A673 (cell line): ENCODE measurements around the gene MBNL2.

ENCODE experiments used
- CTCF ChIP-seq: fragments of 300-800, 200-600 bp; sonication (generic); conservative IDR thresholded peaks from 2 replicates; pipeline ENCODE4 v1.5.1; 2017; ENCODE audit warnings: low read depth, mild to moderate bottlenecking, antibody characterized with exemption, low read length, moderate library complexity, mixed read lengths
- EZH2 ChIP-seq: fragments of 200-600 bp; sonication (generic); IDR thresholded peaks from 2 replicates; pipeline ENCODE4 v1.6.1; 2017; ENCODE audit warnings: borderline replicate concordance, low read depth, mild to moderate bottlenecking, mixed read lengths, antibody characterized with exemption, low read length; ENCODE audit not compliant: poor library complexity, severe bottlenecking

GRCh38 chr13:97198753-97199152 lies 23.4 kb upstream of the MBNL2 start:
- TF ChIP-seq CTCF, result no peak
- no peak for TF ChIP-seq EZH2
